ENCODE data around the gene NTNG2.
"Not testable (repeated sequence)": the region's sequence is repeated elsewhere in the genome, so short reads cannot be mapped to it uniquely, and the experiment has no call there.

Gene NTNG2

DNA sequence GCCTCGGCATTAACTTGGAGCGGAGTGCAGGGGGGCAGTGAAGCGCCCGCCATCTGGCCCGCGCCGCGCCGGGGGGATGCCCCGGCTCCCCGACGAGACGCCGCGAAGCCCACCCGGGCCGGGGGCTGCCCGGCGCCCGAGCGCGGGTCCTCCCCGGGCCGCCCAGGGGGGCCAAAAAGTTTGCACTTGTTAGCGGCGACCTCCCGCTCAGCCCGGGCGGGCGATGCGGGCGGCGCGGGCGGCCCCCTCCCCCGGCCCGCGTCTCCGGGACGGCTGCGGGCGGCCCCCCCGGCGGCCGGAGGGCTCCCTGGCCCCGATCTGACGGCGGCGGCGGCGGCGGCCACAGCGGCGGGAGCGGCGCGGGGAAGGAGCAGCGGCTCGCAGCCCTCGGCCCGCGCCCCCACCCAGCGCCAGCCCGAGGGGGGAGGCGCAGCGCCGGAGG lies at the start of gene NTNG2:
Gene NTNG2, plus strand, starts transcription at position 316 of the 442 bp plus-strand sequence. CDS start 4,774 bp downstream, outside the sequence.
- FAIRE-seq = no peak
- no peak for DNase-seq (ENCODE audit: low spot score)

DNA sequence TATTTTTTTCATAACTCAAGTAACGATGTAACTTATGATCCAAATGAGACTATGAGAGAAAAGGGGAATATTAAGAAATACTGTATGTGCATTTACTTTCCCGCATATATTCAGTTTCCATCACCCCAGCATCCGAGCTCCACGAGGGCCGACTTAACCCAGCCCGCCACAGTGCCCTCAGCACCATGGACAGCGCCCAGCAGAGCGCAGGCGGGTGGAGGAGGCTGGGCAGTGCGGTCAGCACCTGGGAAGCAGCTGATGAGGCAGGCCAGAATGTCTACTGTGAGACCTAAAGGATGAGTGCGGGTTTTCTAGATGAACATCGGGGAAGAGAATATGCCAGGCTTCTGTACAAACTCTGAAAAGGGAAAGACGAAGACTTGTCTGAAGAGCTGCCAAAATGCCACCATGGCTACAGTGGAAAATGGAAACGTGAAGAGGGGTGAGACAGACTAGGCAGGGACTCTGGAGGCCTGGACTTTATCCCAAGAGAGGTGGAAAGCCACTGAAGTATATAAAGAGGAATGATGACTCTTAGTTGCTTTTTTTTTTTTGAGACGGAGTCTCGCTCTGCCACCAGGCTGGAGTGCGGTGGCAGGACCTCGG lies 47.7 kb upstream of the NTNG2 start:
- no peak for DNase-seq (ENCODE audit: low spot score)
- FAIRE-seq = no peak

DNA sequence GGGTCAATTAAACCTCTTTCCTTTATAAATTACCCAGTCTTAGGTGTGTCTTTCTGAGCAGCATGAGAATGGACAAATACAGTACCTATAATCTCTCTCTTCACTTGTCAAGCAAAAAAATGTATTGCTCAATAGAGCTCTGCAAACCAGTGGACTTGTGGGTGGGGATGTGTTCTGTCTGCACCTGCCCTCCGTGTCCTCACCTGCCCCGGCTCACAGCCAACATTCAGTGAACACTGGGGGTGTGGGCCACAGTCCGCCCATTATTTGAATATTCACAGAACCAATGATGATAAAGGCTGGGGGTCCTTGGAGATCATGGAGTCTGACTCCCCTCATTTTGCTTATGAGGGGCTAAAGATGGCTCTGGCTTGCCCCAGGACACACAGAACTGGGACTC lies 45.3 kb upstream of the NTNG2 start:
- DNase-seq (ENCODE audit: low spot score) (no peak), FAIRE-seq (no peak)

GRCh38 chr9:132117694-132118093 lies 44.2 kb upstream of the NTNG2 start:
- no peak for FAIRE-seq

GRCh38 chr9:132121021-132121420 lies 40.8 kb upstream of the NTNG2 start:
- no peak for FAIRE-seq

More at GRCh38 chr9:132117694-132118093, 44.2 kb upstream of the NTNG2 start:
- DNase-seq (ENCODE audit: low spot score) = no peak

GRCh38 chr9:132124800-132125199 lies 37.1 kb upstream of the NTNG2 start:
- no peak for FAIRE-seq
- no peak for DNase-seq (ENCODE audit: low spot score)

More at GRCh38 chr9:132121021-132121420, 40.8 kb upstream of the NTNG2 start:
- DNase-seq (ENCODE audit: low spot score) = no peak

DNA sequence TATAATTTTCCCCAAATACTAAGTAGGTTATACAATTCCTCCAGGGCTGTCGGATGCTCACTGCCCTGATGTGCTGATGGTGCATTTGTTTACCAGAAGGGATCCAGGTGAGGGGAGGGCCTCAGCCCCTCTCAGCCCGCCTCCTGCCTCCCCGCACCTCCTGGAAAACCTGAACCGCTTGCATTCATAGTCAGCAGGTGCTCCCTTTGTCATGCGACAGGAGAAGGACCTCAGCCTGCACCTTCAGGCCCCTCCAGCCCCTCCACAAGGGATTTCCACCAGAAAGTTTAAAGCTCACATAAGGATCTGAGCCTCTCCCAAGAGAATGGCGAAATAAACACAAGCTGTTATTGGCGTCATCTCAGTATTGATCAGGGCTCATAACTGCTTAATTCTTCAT lies 36.5 kb upstream of the NTNG2 start:
- FAIRE-seq (no peak), DNase-seq (ENCODE audit: low spot score) (no peak)

GRCh38 chr9:132125944-132126679 lies 35.7 kb upstream of the NTNG2 start:
- DNase-seq (ENCODE audit: low spot score) (no peak), FAIRE-seq (no peak)

DNA sequence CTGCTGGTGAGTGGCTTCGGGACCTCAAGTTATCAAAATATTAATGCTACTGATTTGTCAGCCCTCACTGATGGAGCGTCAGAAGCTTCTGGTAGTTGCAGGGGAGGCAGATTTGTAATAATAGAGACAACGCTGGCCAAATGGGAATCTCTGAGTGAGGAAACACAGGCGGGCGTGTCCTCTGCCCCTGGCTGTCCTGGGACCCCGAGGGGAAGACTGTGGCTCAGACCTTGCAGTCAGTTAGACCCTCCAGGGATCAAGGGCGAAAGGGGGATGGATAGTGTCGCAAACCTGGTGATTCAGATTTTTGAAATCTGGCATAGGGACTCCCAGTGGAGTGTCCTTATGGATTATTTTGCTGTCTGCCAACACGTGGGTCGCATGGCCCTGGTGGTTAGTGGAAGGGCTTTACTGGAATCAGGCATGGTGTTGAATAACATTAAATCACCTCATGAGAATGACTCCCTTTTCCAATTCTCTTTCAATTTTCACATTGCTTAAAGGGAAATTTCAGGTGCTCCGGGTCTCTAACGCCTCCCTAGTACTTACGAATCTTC lies 35.1 kb upstream of the NTNG2 start:
- DNase-seq (ENCODE audit: low spot score) (no peak), FAIRE-seq (no peak)

GRCh38 chr9:132127888-132128534 lies 33.8 kb upstream of the NTNG2 start:
- no peak for DNase-seq (ENCODE audit: low spot score)

GRCh38 chr9:132129535-132129934 lies 32.3 kb upstream of the NTNG2 start:
- DNase-seq (ENCODE audit: low spot score) (no peak), FAIRE-seq (no peak)

More at GRCh38 chr9:132127888-132128534, 33.8 kb upstream of the NTNG2 start:
- no peak for FAIRE-seq

DNA sequence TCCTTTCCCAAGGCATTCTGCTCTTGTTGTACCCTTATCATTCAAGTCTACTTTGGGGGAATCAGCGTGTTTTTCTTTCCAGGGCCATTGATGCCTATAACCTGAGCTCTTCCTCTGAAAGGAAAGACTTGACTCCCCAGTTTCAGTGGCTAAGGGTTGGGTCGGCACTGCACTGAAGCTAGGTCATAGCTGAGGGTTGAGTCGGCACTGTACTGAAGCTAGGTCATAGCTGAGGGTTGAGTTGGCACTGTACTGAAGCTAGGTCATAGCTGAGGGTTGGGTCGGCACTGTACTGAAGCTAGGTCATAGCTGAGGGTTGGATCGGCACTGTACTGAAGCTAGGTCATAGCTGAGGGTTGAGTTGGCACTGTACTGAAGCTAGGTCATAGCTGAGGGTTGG lies 27.8 kb upstream of the NTNG2 start:
- not testable (repeated sequence) for DNase-seq (ENCODE audit: low spot score); FAIRE-seq

- DNase-seq (ENCODE audit: low spot score) (no peak), FAIRE-seq (no peak)
Measured at GRCh38 chr9:132135456-132135855, 26.4 kb upstream of the NTNG2 start.

DNA sequence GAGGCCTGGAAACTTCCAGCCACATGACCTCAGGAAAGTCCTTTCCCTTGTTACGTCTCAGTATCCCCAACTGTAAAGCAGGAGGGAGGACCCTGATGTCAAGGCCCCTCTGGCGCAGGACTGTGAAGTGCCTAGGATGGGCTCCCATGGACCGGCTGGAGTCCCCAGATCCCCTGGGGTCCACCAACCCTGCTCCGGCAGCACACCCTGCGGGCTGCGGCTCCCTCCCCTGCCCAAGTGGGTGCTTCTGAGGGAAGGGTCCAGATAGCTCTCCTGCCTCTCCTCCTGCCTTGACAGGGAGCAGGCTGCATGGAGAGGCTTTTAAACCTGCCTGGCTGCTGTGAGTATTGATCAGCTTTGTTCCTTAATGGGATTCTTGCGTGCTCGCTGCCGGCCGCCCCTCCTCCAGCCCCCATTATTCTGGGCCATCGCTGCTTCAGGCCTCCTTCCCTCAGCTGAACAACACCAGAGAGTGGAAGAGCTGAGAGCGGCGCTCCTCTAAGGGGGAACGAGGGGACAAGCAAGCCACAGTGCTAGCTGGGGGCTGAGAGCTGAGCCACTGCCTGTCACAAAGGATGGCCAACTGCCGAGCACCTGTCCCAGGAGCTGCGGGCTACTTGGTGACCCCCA lies 25.6 kb upstream of the NTNG2 start:
- FAIRE-seq (no peak), DNase-seq (ENCODE audit: low spot score) (no peak)

DNA sequence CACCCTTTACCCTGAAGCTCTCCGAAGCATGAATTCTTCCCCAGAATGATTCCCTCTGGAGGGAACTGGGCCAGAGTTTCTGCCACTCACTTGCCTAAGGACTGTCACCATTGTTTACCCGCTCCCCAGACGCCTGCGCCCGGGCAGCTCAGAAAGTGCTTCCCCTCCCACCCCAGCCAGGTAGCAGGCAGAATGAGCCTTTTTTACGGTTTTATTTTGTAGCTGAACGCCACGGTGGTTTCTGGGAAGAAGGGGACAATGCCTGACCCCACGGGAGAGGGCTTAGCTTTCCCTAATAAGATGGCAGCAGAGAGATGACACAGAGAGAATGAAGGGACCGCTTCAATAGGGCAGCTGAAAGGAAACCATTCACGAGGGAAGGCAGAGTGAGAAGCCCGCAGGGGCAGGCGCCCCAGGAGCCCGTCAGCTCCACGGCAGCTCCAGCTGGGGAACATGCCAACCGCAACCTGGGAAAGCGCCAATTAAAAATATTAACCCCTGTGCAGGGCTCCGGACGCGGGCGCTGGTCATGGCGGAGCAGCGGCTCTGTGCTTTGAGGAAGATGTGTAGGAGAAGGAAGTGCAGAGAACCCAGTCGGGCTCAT lies 20.4 kb upstream of the NTNG2 start:
- DNase-seq (ENCODE audit: low spot score) = no peak
- FAIRE-seq = no peak

- no peak for FAIRE-seq
- no peak for DNase-seq (ENCODE audit: low spot score)
Measured at GRCh38 chr9:132141948-132142594, 19.8 kb upstream of the NTNG2 start.

DNA sequence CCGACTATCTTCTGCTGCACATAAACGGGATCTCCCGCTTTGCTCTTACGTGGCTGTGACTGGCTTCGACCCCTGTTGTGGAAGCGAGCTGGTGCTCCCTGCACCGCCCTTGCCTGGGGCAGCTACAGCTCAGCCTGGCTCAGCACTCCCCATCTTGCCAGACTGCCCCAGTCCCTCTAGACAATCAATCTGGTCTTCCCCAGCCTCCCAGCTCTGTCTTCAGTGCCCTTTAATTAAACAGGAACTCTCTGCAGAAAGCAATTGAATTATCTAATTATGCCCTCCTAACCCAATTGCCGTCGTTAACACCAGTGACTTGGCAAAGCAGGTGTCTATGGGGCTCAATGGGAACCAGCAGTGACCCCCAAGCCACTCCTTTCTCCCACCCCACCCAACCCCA lies 18.9 kb upstream of the NTNG2 start:
- DNase-seq (ENCODE audit: low spot score) (no peak), FAIRE-seq (no peak)

DNA sequence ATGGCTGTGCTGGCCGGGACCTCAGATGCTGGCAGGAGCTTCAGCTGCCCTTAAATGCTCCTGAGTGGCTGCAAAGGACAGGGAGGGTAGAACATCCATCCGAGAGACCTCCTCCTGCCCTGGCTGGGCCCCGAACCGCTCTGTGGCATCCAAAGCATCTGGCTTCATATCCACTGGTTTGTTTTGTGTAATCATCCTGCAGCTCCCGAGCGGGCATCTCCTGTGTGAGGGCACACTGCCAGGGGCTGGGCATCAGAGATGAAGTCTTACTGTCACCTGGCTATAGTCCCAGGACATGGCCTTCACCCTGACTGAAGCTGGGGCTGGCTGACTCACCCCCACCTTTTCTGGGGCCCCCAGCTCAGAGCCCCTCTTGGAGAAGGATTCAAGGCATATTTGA lies 18.5 kb upstream of the NTNG2 start:
- FAIRE-seq (no peak), DNase-seq (ENCODE audit: low spot score) (no peak)

- peak; percentile 25 for FAIRE-seq
- peak; percentile 51 for DNase-seq (ENCODE audit: low spot score)
Measured at GRCh38 chr9:132144708-132145365, 17.0 kb upstream of the NTNG2 start.

- no peak for DNase-seq (ENCODE audit: low spot score)
- no peak for FAIRE-seq
Measured at GRCh38 chr9:132146039-132146438, 15.8 kb upstream of the NTNG2 start.
